Measurements from ENCODE around the gene PDE11A.

PDE11A gene

DNA sequence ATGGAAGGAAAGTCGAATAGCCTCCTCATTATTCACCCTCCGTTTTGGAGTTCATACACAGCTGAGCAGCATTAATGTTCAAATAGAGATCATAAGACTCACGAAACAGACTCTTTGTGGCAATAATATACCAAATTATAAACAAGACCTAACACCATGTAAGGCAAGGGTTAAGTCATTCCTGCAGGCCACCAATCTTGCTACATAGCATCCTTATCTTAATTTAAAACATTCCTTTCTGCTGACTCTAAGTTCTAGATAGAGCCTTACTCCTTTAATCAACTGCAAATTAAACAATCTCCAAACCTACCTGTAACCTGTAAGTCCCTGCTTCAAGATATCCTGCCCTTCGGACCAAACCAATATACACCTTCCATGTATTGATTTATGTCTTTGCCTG lies 178.0 kb downstream of the PDE11A start:
- no peak for DNase-seq (ENCODE audit: extremely low read depth, low read depth)
- TF ChIP-seq, protein P1, sequence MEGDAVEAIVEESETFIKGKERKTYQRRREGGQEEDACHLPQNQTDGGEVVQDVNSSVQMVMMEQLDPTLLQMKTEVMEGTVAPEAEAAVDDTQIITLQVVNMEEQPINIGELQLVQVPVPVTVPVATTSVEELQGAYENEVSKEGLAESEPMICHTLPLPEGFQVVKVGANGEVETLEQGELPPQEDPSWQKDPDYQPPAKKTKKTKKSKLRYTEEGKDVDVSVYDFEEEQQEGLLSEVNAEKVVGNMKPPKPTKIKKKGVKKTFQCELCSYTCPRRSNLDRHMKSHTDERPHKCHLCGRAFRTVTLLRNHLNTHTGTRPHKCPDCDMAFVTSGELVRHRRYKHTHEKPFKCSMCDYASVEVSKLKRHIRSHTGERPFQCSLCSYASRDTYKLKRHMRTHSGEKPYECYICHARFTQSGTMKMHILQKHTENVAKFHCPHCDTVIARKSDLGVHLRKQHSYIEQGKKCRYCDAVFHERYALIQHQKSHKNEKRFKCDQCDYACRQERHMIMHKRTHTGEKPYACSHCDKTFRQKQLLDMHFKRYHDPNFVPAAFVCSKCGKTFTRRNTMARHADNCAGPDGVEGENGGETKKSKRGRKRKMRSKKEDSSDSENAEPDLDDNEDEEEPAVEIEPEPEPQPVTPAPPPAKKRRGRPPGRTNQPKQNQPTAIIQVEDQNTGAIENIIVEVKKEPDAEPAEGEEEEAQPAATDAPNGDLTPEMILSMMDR (IDR thresholded peaks at IDR 0.05; ENCODE audit: low read depth, low read length) = no peak

DNA sequence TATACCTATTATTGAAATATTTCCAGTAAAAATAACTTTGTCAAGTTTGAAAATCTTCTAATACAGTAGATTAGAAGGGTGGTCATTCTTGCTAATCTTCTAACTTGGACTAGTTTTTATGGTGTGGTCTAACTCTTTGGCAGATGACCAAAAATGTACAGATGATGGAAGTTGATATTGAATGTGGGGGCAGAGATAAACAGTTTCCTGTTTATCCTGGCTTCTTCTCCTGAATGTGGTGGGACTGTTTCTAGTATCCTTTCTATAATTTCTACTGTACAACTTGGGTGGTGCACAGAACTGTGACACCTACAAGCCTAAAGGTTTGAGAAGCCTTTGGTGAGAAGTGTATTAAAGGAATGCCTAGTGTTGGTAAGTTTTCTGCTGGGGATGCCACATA lies 178.7 kb downstream of the PDE11A start:
- TF ChIP-seq, protein P1 (IDR thresholded peaks at IDR 0.05; ENCODE audit: low read depth, low read length) = no peak

DNA sequence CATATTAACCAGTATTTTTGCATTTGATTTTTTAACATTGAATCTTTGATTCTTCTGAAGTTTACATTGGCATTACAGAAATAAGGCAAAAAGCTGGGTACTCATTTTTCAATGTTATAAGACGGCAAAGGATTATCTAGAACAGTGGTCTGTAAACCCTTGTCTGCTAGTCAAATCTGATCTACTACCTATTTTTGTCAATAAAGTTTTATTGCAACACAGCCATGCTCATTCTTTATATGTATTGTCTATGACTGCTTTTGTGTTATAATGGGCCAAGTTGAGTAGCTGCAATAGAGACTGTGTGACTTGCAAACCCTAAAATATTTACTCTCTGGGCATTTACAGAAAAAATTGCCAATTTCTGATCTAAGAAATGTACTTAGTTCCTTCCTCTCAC lies 181.0 kb downstream of the PDE11A start:
- TF ChIP-seq, protein P1 (IDR thresholded peaks at IDR 0.05; ENCODE audit: low read depth, low read length) = no peak
- DNase-seq (ENCODE audit: extremely low read depth, low read depth) = no peak

More for the DNA sequence above, 178.7 kb downstream of the PDE11A start:
- DNase-seq (ENCODE audit: extremely low read depth, low read depth) = no peak

DNA sequence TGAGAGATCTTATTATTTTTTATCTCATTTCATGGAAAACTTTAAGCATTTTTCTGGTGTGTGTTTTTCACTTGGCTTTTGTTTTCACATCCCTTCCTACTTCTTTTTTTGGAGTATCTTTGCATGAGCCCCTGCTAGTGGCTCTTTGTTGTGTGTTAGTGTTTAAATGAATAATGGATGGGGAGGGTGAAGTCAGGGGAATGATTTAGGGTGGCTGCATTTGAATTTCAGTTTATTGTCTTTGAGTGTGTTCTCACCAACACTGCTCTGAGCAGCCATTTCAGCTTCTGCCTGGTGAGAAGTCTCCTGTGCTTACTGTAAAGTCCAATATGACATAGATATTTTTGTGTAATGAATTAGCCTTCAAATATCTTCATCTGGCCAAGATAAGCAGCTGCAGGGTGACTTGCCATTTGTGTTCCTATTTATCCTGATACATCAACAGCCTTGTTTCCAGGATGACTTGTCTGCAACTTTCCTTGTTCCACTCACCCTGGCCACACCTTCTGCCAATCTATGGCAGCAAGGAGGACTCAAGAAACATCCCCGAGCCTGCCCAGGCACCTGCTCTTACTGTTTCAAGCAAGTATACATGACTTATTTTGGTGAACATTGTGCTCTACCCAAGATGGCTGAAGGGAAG lies 182.6 kb downstream of the PDE11A start:
- TF ChIP-seq, protein P1 (IDR thresholded peaks at IDR 0.05; ENCODE audit: low read depth, low read length) = no peak
- DNase-seq (ENCODE audit: extremely low read depth, low read depth) = no peak

DNA sequence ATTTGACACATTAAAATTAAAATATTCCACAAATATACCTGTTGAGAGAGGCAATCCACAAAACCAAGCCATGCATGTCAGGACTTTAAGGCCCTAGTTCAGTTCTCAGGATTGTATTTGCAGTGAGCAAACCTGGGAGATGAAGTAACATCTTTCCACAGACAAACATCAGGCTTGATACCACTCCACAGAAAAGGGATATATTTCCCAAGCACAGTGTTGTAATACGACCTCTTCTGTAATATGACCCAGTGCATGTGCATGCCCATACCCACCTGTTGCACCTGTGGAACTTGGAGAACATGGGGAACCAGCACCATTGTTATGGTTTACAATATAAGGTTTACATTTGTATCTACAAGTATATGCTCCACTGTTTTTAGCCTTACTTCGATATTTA lies 184.0 kb downstream of the PDE11A start:
- TF ChIP-seq, protein P1 (IDR thresholded peaks at IDR 0.05; ENCODE audit: low read depth, low read length) = no peak
- DNase-seq (ENCODE audit: extremely low read depth, low read depth) = no peak

DNA sequence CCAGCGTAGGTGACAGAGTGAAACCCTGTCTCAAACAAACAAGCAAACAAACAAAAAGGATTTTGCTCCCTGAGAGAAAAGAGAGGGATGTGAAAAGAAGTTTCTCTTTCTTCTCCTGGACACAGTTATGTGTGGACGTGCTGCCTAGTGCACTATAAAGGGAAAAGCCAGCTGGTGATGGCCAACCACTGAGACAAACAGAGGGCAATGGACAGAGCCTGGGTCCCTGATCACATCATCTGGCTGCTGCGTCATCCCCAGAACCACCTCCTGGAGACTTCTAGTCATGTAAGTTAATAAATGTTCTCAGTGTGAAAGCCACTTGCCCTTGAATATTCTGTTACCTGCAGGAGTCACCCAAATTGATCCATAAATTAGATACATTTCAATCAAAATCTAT lies 184.9 kb downstream of the PDE11A start:
- TF ChIP-seq, protein P1 (IDR thresholded peaks at IDR 0.05; ENCODE audit: low read depth, low read length) = no peak

DNA sequence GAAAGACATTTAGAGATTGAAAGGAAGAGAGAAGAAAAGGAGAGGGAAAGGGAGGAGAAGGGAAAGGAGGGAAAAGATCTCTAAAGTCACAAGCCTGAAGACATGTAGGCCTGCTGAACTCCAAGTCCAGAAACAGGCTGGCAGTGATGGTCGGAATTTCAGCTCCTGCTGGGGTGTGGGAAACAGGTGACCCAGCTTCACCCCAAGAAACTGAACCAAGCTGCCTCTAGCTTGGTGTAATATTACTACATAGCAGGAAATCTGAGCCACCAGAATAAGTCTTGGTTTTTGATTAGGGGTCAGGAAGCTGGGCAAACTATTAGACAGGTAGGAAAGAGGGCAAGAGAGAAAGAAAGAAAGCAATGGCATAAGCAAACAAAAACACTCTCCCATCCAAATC lies 185.8 kb downstream of the PDE11A start:
- TF ChIP-seq, protein P1 (IDR thresholded peaks at IDR 0.05; ENCODE audit: low read depth, low read length) = no peak
- DNase-seq (ENCODE audit: extremely low read depth, low read depth) = no peak

More for the DNA sequence above, 184.9 kb downstream of the PDE11A start:
- DNase-seq (ENCODE audit: extremely low read depth, low read depth) = no peak

Measured in AG09319 (cell line).